ENCODE results near the gene TNKS1BP1. TPM values are rescaled to one million over a fixed set of nuclear protein-coding genes. Genes with fewer than 3 reads are reported as not detected.
A peak's percentile ranks its signal among the peaks of the same experiment; 100 is the strongest.

TNKS1BP1 gene
- total RNA-seq, 1 donor from 2014 or later = 32.6 TPM

- peak overlapping the region; percentile 64 for H3K27ac ChIP-seq (replicated peaks)
- TF ChIP-seq CTCF (IDR thresholded peaks at IDR 0.05; ENCODE audit: borderline replicate concordance) = no peak
- H3K4me1 ChIP-seq = peaks cover 22% of the 10 kb centered on the region
- intact Hi-C loops (cut with micrococcal nuclease) = no loop called here
- H3K9me3 ChIP-seq (replicated peaks) = no peaks in the 10 kb centered on the region
- no peaks in the 10 kb centered on the region for H3K36me3 ChIP-seq
- H3K27me3 ChIP-seq (ENCODE audit: low read depth) = no peaks in the 10 kb centered on the region
- H3K4me3 ChIP-seq = no peak overlapping the region
- DNase-seq = no peak
Observed at GRCh38 chr11:57357856-57358255, 33.1 kb upstream of the TNKS1BP1 start.

- Histone ChIP-seq H3K9me3 (replicated peaks) (no peaks in the 10 kb centered on the region), H3K27me3 (ENCODE audit: low read depth) (no peaks in the 10 kb centered on the region), H3K4me3 (no peak overlapping the region), H3K36me3 (no peaks in the 10 kb centered on the region), H3K4me1 (peaks cover 22% of the 10 kb centered on the region), H3K27ac (replicated peaks) (peak overlapping the region; percentile 64)
- no peak for DNase-seq
- TF ChIP-seq CTCF (IDR thresholded peaks at IDR 0.05; ENCODE audit: borderline replicate concordance) = no peak
- intact Hi-C loops (cut with micrococcal nuclease) = no loop called here
Observed at GRCh38 chr11:57357310-57357709, 32.6 kb upstream of the TNKS1BP1 start.

GRCh38 chr11:57356268-57356667 lies 31.5 kb upstream of the TNKS1BP1 start:
- TF ChIP-seq CTCF (IDR thresholded peaks at IDR 0.05; ENCODE audit: borderline replicate concordance) = no peak
- Histone ChIP-seq H3K27me3 (ENCODE audit: low read depth) (no peaks in the 10 kb centered on the region), H3K4me3 (no peak overlapping the region), H3K27ac (replicated peaks) (no peak overlapping the region), H3K36me3 (no peaks in the 10 kb centered on the region), H3K4me1 (peaks cover 22% of the 10 kb centered on the region), H3K9me3 (replicated peaks) (peaks cover 3% of the 10 kb centered on the region)
- intact Hi-C loops (cut with micrococcal nuclease) = no loop called here
- no peak for DNase-seq

GRCh38 chr11:57354699-57355098 lies 29.9 kb upstream of the TNKS1BP1 start:
- no peak for DNase-seq
- Histone ChIP-seq H3K4me1 (peaks cover 28% of the 10 kb centered on the region), H3K27ac (replicated peaks) (no peak overlapping the region), H3K36me3 (no peaks in the 10 kb centered on the region), H3K27me3 (ENCODE audit: low read depth) (no peaks in the 10 kb centered on the region), H3K4me3 (no peak overlapping the region), H3K9me3 (replicated peaks) (peaks cover 6% of the 10 kb centered on the region)
- no peak for TF ChIP-seq CTCF (IDR thresholded peaks at IDR 0.05; ENCODE audit: borderline replicate concordance)
- intact Hi-C loops (cut with micrococcal nuclease) = no loop called here

- no peak overlapping the region for H3K4me3 ChIP-seq
- peaks cover 33% of the 10 kb centered on the region for H3K4me1 ChIP-seq
- H3K27ac ChIP-seq (replicated peaks) = peak overlapping the region; percentile 31
- no peaks in the 10 kb centered on the region for H3K36me3 ChIP-seq
- H3K9me3 ChIP-seq (replicated peaks) = peaks cover 6% of the 10 kb centered on the region
- no peak for TF ChIP-seq CTCF (IDR thresholded peaks at IDR 0.05; ENCODE audit: borderline replicate concordance)
- intact Hi-C loops (cut with micrococcal nuclease) = no loop called here
- no peak for DNase-seq
- H3K27me3 ChIP-seq (ENCODE audit: low read depth) = no peaks in the 10 kb centered on the region
Observed at GRCh38 chr11:57353852-57354251, 29.1 kb upstream of the TNKS1BP1 start.

- no peak for TF ChIP-seq CTCF (IDR thresholded peaks at IDR 0.05; ENCODE audit: borderline replicate concordance)
- intact Hi-C loops (cut with micrococcal nuclease) = no loop called here
- DNase-seq = no peak
- Histone ChIP-seq H3K4me1 (peaks cover 29% of the 10 kb centered on the region), H3K9me3 (replicated peaks) (peaks cover 6% of the 10 kb centered on the region), H3K36me3 (no peaks in the 10 kb centered on the region), H3K27me3 (ENCODE audit: low read depth) (no peaks in the 10 kb centered on the region), H3K4me3 (no peak overlapping the region), H3K27ac (replicated peaks) (peak overlapping the region; percentile 31)
Observed at GRCh38 chr11:57353446-57353845, 28.7 kb upstream of the TNKS1BP1 start.

Measured in left ventricle myocardium inferior (tissue), 1 donor.